ENCODE results near the gene IL36G. TPM values are rescaled to one million over a fixed set of nuclear protein-coding genes. Genes with fewer than 3 reads are reported as not detected.

IL36G gene
- polyA plus RNA-seq, 2 of the 4 experiments (the other 2 are of a cell fraction) = 0.16 TPM; not detected in 1

GRCh38 chr2:112960230-112960825 lies 17.5 kb upstream of the IL36G start:
- ChIA-PET POLR2A (no interaction called here), CTCF (interaction anchor here (0.7 to 3.9 kb wide), 12 partner anchors 8 to 233 kb away, joined by 3 to 35 read pairs (median 3); partner anchors contain the start of gene IL36G)
- no peak for TF ChIP-seq EHF (CRISPR knock-in tag; IDR thresholded peaks at IDR 0.05)
- TF ChIP-seq HOXB5 (CRISPR knock-in tag; IDR thresholded peaks at IDR 0.05) = no peak
- TF ChIP-seq MAX (IDR thresholded peaks at IDR 0.05) = no peak
- no peak for TF ChIP-seq TP53 (CRISPR knock-in tag; IDR thresholded peaks at IDR 0.05)
- TF ChIP-seq GATA3 (IDR thresholded peaks at IDR 0.05; ENCODE audit: borderline replicate concordance) = no peak
- no peak for TF ChIP-seq CHD4 (IDR thresholded peaks at IDR 0.05; ENCODE audit: borderline replicate concordance)
- no peak for TF ChIP-seq FOXS1 (CRISPR knock-in tag; IDR thresholded peaks at IDR 0.05)
- TF ChIP-seq PHF8 (IDR thresholded peaks at IDR 0.05; ENCODE audit: borderline replicate concordance, low read depth) = no peak
- no peak for TF ChIP-seq HES2 (IDR thresholded peaks at IDR 0.05)
- no peaks in the 10 kb centered on the region for H3K4me1 ChIP-seq
- DNase-seq (ENCODE audit: low read depth in 1 of 2, low spot score in 1 of 2) = no peak
- ATAC-seq = no peak
- 55% methylated on average over 2 of the region's 2 CpGs for WGBS (ENCODE audit: missing lambda C conversion rate)
- no peak for FAIRE-seq
- no peak overlapping the region for H3K4me2 ChIP-seq
- H3K9me3 ChIP-seq = no peaks in the 10 kb centered on the region
- H3K4me3 ChIP-seq = no peak overlapping the region
- H3K27ac ChIP-seq = no peak overlapping the region

- no peak overlapping the region for H3K4me3 ChIP-seq
- no peak overlapping the region for H3K4me2 ChIP-seq
- no peaks in the 10 kb centered on the region for H3K4me1 ChIP-seq
- ATAC-seq (no peak), FAIRE-seq (no peak), DNase-seq (ENCODE audit: low read depth in 1 of 2, low spot score in 1 of 2) (no peak)
- no peak overlapping the region for H3K27ac ChIP-seq
- CTCF ChIA-PET = interaction anchor here (0.9 to 1.9 kb wide), 4 partner anchors 17 to 213 kb away, joined by 3 to 8 read pairs (median 4); no protein-coding TSS in a partner anchor
- no peak for TF ChIP-seq CHD4 (IDR thresholded peaks at IDR 0.05; ENCODE audit: borderline replicate concordance)
- TF ChIP-seq KDM1A (IDR thresholded peaks at IDR 0.05; ENCODE audit: low read depth) = no peak
- no peak for TF ChIP-seq FOXS1 (CRISPR knock-in tag; IDR thresholded peaks at IDR 0.05)
- no peak for TF ChIP-seq CBX2 (IDR thresholded peaks at IDR 0.05; ENCODE audit: borderline replicate concordance, low read depth)
- TF ChIP-seq NFE2L2 (conservative IDR thresholded peaks at IDR 0.05; ENCODE audit: low read length) = no peak
- no peak for TF ChIP-seq POLR2AphosphoS2 (conservative IDR thresholded peaks at IDR 0.05; ENCODE audit: low read length)
- no peak for TF ChIP-seq EP300 (IDR thresholded peaks at IDR 0.05)
- TF ChIP-seq HEYL (CRISPR knock-in tag; IDR thresholded peaks at IDR 0.05) = no peak
- no peak for TF ChIP-seq MAFK (IDR thresholded peaks at IDR 0.05; ENCODE audit: partially characterized antibody)
- no peaks in the 10 kb centered on the region for H3K9me3 ChIP-seq
- 46% methylated on average over 3 of the region's 3 CpGs for WGBS (ENCODE audit: missing lambda C conversion rate)
- POLR2A ChIA-PET = no interaction called here
Measured at GRCh38 chr2:112962308-112963175, 15.3 kb upstream of the IL36G start.

- ChIA-PET POLR2A (no interaction called here), CTCF (interaction anchor here (1.4 to 3.2 kb wide), 2 partner anchors 8 to 218 kb away, joined by 3 to 14 read pairs; no protein-coding TSS in a partner anchor)
- H3K4me1 ChIP-seq = no peaks in the 10 kb centered on the region
- H3K27ac ChIP-seq = no peak overlapping the region
- no peak for FAIRE-seq
- TF ChIP-seq RARB (CRISPR knock-in tag; IDR thresholded peaks at IDR 0.05) = no peak
- no peak for TF ChIP-seq KDM5A (IDR thresholded peaks at IDR 0.05)
- H3K9me3 ChIP-seq = no peaks in the 10 kb centered on the region
- no peak overlapping the region for H3K4me3 ChIP-seq
- no peak for ATAC-seq
- DNase-seq (ENCODE audit: low read depth in 1 of 2, low spot score in 1 of 2) = no peak
- 71% methylated on average over 2 of the region's 2 CpGs for WGBS (ENCODE audit: missing lambda C conversion rate)
- no peak overlapping the region for H3K4me2 ChIP-seq
Measured at GRCh38 chr2:112967023-112967422, 10.8 kb upstream of the IL36G start.

GRCh38 chr2:112972423-112973086 lies 5.3 kb upstream of the IL36G start:
- Histone ChIP-seq H3K4me1 (no peaks in the 10 kb centered on the region), H3K4me2 (no peak overlapping the region), H3K27ac (no peak overlapping the region), H3K4me3 (no peak overlapping the region), H3K9me3 (no peaks in the 10 kb centered on the region)
- ChIA-PET POLR2A (no interaction called here), CTCF (interaction anchor here (2.0 kb wide), 1 partner anchor 14 kb away, joined by 4 read pairs; no protein-coding TSS in a partner anchor)
- ATAC-seq = no peak
- TF ChIP-seq TP53 (CRISPR knock-in tag; IDR thresholded peaks at IDR 0.05) = no peak
- 63% methylated on average over 5 of the region's 5 CpGs for WGBS (ENCODE audit: missing lambda C conversion rate)
- FAIRE-seq = no peak
- no peak for DNase-seq (ENCODE audit: low read depth in 1 of 2, low spot score in 1 of 2)
